Measurements from ENCODE around the gene GARNL3. TPM values are rescaled to one million over a fixed set of nuclear protein-coding genes. Genes with fewer than 3 reads are reported as not detected.

GARNL3 gene
- total and polyA plus RNA-seq, 2 donors (not counting 3 experiments of a cell fraction or from before 2014, with no cell fraction given): 1.4 to 8.3 TPM

- Histone ChIP-seq H3K79me2 (ENCODE audit: control insufficient read depth, insufficient read depth, low read length) (no peaks in the 10 kb centered on the region), H4K20me1 (replicated peaks; ENCODE audit: control insufficient read depth, extremely low read depth, insufficient read depth, low read length) (no peaks in the 10 kb centered on the region), H3K36me3 (ENCODE audit: control insufficient read depth in 2 of 2, extremely low read depth in 1 of 2, insufficient read depth in 2 of 2, low read length in 2 of 2) (no peaks in the 10 kb centered on the region), H3K4me3 (replicated peaks in 1 of 3; ENCODE audit: insufficient read depth in 1 of 3, low read depth in 1 of 3, low read length in 3 of 3) (no peak overlapping the region), H3K9ac (replicated peaks; ENCODE audit: extremely low read depth, insufficient read depth, low read length) (no peak overlapping the region), H3K27ac (ENCODE audit: insufficient read depth, low read depth, low read length) (no peak overlapping the region), H3K4me2 (ENCODE audit: insufficient read depth, low read length) (no peak overlapping the region), H3K9me1 (replicated peaks; ENCODE audit: control insufficient read depth, extremely low read depth, insufficient read depth, low read length) (no peaks in the 10 kb centered on the region), H3K27me3 (ENCODE audit: control insufficient read depth in 2 of 2, insufficient read depth in 2 of 2, low read length in 2 of 2) (no peaks in the 10 kb centered on the region), H3K9me3 (replicated peaks; ENCODE audit: control insufficient read depth, insufficient read depth, low read length) (no peaks in the 10 kb centered on the region), H2AFZ (ENCODE audit: low read depth, low read length) (no peak overlapping the region), H3K4me1 (ENCODE audit: control insufficient read depth, extremely low read depth, insufficient read depth, low read length) (no peaks in the 10 kb centered on the region)
- ChIA-PET CTCF (interaction anchor here (0.7 kb wide), 1 partner anchor 10 kb away, joined by 3 read pairs; no protein-coding TSS in a partner anchor), POLR2A (no interaction called here)
- dilution Hi-C loops (cut with MboI; ENCODE audit: extremely low pct_ligation_motif_present, low sequenced_read_pairs): no loop called here
- no peak for DNase-seq (ENCODE audit: low read depth, low spot score)
- TF ChIP-seq JUN (IDR thresholded peaks at IDR 0.05; ENCODE audit: borderline replicate concordance, insufficient read depth, insufficient read length, low read depth): no peak
- no peak for TF ChIP-seq CTCF (IDR thresholded peaks at IDR 0.05; ENCODE audit: extremely low read depth in 1 of 2, insufficient read depth in 1 of 2, low read depth in 1 of 2, low read length in 2 of 2)
- TF ChIP-seq MYC (IDR thresholded peaks at IDR 0.05; ENCODE audit: low read depth, low read length): no peak
- no peak for TF ChIP-seq MAX (IDR thresholded peaks at IDR 0.05; ENCODE audit: insufficient read depth, insufficient read length)
- TF ChIP-seq GATA2 (IDR thresholded peaks at IDR 0.05; ENCODE audit: insufficient read depth, insufficient read length, low read depth, low read length): no peak
- TF ChIP-seq EZH2 (IDR thresholded peaks at IDR 0.05; ENCODE audit: borderline replicate concordance, low read depth, low read length, severe bottlenecking): no peak
- no peak for TF ChIP-seq POLR2AphosphoS5 (IDR thresholded peaks at IDR 0.05; ENCODE audit: insufficient read depth, low read depth, low read length)
- no peak for TF ChIP-seq POLR2A (IDR thresholded peaks at IDR 0.05; ENCODE audit: low read depth, low read length)
- no peak for TF ChIP-seq FOS (IDR thresholded peaks at IDR 0.05; ENCODE audit: borderline replicate concordance, insufficient read depth, low read length)
- intact Hi-C loops (cut with micrococcal nuclease): no loop called here
- BruUV-seq (replicated peaks): no TSS peak
- no peak for FAIRE-seq
These were observed 1.3 kb upstream of the GARNL3 start for GRCh38 chr9:127263237-127263636.
